Stimulated activated CD8-positive, alpha-beta memory T cell treated with anti-CD3 and anti-CD28 coated beads, Interleukin-7, amount 100 ng/mL, for 48 hours (primary cell): ENCODE measurements around the gene NPAS2.

ENCODE experiments used
- DNase-seq, 2 donors: peaks; one replicate each; pipeline ENCODE4 v3.0.0-alpha.2; 2020; ENCODE audit warnings: low read depth in 1 of 2; ENCODE audit errors: extremely low read depth in 1 of 2

NPAS2 gene

DNA sequence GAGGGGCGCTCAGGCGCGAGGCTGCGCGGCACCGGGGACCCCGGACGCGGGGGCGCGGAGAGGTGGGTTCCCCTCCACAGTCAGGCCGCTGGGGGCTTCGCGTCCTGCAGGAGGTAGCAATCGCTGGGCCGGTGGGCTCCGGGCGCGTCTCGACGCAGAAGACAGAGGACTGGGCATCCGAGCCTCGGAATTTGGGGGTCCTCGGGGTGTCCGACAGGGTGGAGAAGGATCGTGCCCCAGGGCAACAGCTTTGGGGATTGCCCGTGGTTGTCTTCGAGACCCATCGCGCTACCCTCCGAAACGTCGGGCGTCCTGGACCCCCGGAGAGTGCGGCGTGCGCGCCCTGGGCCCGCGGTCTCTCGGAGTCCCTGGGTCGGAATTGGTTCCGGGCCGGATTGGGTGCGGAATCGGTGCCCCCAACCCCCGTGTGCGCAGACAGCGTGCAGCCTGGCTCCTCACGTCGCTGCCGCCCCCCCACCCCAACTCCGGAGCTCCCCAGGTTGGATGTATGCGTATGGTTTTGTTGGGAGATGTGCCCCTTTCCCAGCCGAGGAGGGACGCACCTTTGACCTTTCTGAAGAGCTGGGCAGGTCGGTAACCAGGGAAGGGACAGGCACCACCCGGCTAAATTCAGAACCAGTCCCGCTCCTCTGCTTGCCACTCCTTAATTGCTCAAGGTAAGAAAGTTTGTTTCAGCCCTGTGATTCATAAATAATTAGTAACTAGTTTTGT, 750 bp downstream of the NPAS2 start:
- DNase-seq, result no peak

DNA sequence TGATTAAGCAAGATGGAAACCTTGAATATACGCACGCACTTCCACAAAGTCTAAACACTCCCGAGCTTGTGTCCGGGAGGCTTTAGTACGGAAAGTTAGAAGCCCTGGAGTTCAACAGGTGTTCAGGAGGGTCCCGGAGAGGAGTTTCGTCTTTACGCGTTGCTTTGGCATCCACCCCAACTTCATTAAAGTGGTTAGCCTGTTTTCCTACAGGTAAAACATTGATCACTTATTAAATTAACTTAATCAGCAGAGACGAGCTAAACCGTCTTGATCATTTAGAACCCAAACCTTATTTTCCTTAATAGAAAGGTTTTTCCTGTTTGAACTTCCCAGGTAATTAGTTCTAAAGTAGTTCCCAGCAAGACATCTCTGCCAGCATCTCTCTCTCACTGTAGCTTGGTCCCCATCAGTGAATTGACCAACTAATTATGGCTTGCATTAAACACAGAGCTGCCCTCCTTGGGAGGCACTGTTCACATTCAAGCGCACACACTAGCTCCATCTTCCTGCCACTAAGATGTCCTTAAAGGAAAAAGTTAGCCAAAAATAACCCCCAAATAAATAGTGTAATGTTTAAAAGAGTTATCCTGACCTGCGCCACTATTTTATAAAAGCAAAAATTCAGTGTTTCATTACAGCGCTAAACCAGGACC, 1.4 kb downstream of the NPAS2 start:
- DNase-seq, result no peak

DNA sequence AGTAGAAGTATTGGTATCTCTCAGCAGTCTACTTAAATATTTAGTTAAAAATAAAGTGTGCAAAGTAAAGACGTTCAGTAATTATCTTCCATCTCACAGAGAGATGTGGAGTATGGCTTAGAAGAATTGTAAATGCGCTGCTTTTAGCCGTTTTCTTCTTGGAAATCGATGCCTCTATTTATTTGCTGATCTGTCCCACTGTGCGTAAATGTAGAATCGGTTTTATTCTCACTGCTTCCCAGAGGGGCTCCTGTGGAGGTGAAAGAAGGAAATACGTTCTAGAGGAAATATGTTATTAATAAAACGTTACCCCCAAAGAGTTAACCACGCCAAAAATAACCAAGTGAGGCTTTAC, 1.9 kb downstream of the NPAS2 start:
- DNase-seq, result no peak

DNA sequence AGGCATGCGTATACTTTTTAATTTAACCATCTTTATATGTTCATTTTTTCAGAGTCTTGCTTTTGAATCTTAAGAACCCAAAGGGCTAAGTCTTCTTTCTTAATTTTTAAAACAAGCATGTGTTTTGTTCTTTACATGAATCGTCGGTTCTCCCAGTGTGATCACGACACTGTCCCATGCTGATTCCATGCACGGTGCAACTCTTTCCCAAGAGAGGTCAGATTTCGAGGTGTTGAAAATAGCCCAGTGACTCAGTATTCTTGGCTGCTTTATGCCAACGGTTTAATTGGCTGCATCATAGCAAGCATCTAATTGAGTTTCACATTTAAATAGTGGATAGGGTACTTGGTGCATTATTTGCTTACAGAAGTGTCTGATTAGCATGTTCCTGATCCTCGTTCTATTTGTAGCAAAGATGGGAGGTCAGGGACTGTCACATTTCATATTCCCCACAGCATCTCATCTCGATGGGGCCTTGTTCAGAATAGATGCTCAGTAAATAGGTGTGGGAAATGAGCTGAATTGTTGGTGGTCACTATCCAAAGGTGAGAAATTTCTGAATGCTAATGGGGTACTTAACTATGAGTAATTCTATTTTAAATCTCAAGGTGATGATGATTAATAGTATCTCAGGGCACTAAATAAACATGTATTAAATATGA, 2.8 kb downstream of the NPAS2 start:
- DNase-seq, result no peak

DNA sequence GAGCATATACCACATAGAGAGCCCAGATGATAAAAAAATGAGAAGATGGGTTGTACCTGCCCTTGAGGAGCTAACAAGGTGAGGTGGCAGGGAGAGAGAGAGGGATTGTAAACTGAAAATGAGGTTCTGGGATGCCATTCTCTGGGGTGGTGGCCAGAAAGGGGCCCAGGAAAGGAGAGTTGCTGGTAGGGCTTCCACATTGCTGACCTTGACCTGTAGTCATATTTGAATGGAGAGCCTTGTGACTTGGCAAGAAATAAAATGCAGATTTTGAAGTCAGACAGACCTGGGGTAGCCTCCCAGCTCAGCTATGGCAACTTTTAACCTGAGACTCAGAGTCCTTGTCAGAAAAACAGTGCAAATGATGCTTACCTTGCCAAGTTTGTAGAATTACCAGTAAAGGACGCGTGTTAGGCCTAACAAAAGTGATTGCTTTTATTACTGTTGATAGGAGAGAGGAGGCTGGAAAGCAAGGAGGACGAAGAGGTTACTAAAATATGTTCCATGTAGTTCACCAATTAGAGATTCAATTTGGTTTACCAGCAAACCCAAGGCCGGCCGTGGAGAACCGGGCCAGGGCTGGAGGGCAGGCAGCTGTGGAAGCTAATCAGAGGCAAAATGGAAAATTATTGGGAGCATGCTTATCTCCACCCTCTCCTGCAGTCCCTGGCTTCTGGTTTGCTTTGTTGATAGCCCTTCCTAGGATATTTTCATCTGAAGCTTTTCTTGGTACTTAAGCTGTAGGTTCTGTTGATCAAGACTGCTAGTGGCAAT, 3.9 kb downstream of the NPAS2 start:
- no peak for DNase-seq

DNA sequence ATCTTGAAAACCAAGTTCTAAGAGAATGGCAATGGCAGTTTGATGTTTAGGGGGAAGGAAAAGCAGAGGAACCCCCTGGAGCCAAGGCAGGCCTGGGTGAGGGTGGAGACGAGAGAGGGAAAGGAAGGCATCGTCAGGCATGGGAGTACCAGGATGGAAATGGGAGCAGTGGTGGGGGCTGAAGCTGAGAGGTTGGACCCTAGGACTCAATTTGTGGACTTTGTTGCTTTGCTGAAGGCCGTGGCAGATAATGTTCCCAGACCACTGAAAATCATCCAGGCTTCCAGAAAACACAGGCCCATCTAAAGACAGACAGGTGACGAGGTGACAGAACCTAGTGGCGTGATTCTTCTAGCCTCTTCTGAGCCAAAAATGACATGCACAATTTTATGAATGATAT, 4.9 kb downstream of the NPAS2 start:
- DNase-seq, result no peak

DNA sequence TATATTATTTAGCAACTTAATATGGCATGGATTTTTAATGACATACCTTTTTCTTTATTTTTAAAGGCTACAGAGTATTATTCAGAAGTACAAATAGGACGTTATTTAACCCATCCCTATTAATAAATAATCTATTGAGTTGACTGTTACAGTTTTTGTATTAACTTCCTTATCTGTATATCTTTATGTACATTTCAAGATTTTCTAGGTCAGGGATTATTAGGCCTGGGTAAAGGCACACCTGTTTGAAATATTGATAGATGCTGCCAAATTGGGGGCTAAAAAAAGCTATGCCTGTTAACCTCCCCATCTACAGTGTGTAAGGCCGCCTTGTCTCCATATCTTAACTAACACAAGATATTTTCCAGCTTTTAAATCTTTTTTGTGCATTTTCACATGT, 6.6 kb downstream of the NPAS2 start:
- no peak for DNase-seq

DNA sequence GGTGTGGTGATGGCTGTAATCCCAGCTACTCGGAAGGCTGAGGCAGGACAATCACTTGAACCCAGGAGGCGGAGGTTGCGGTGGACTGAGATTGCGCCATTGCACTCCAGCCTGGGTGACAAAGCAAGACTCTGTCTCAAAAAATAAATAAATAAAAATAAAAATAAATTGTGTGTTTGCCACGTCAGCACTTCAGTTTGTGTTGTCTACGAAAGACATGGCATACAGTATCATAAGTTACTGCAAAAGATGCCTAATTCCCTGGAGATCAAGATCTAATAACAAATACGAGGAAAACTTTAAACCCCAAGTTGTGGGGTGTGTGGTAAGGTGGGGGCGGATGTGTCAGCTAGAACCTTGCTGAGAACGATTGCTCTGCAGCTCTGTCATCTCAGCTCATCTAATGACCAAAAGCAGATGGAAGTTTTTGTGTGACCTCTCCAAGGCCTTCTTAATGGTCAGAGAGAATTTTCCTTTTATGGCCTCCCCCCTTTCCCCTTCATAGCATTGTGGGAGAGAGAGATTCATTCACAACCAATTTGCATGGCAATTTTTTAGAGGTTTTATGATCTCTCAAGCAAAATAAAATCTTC, 11.3 kb downstream of the NPAS2 start:
- DNase-seq, result no peak

DNA sequence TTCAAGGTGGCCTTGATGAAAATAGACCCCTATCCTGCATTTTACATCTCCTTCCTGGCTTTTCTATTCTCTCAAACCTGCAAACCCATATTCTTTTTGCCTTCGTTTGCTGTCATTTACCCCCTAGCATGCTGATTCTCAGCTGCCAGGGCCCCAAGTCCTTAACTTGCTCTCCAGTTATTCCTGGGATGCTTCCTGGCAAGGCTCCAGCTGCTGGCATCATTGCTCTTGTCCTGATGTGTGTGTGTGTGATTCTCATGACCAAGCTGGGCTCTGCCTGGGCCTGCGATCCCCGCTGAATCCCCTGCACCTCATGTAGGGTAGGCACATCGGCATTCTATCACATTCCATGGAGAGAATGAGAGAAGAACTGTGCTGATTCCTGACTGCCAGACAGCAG, 11.9 kb downstream of the NPAS2 start:
- DNase-seq, result no peak

DNA sequence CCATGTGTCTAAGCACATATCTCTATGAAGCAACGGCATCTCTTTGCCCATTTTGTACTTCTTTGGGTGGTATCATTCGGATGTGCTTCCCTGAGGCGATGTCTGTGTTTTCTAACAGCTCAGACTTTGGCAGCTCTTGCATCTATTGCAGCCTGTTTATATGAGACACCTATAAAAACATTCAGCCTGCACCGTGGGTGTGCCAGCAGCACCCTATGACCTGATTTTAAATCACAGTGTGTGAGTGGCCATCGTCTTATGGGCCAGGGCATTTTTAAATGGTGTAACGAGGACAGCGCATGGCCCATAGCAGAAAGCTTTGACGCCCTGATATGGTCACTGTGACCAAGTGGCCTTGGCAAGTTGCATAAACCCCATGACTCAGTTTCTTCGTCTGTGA, 12.9 kb downstream of the NPAS2 start:
- no peak for DNase-seq

DNA sequence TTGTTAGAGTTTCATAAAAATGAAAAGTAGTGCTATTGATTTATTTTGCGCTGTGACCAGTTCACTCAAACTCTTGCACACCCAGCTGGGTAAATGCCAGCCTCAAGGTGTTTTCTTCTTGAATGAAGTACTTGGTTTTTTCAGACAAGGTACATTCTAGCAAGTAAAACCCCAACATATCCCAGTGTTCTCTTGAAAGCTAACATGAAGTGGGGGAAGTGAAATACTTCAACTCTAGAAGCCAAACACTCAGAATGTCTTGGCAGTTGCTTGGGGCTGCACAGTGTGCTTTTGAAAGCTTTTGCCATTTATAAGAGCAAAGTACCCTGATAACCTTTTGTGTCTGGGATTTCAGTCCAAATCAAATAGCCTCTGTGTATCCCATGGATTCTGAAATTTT, 13.4 kb downstream of the NPAS2 start:
- DNase-seq, result no peak

DNA sequence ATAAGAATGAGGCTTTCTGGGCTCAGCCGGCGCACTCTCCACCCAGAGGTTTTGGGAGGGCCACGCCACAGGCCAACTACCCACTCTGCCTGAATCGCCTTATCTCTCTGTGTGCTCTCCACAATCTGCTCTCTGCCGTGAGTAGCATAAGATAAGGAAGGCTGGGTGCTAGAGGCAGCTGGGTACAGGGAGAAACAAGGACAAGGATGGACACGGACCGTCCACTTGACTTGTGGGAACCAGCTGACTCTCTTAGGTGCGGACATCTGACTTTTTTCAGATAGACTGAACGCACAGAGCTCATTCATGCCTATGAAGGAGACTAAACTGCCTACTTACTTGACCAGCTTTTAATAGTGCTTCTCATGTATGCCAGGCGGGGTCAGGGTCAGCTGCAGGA, 14.3 kb downstream of the NPAS2 start:
- no peak for DNase-seq

DNA sequence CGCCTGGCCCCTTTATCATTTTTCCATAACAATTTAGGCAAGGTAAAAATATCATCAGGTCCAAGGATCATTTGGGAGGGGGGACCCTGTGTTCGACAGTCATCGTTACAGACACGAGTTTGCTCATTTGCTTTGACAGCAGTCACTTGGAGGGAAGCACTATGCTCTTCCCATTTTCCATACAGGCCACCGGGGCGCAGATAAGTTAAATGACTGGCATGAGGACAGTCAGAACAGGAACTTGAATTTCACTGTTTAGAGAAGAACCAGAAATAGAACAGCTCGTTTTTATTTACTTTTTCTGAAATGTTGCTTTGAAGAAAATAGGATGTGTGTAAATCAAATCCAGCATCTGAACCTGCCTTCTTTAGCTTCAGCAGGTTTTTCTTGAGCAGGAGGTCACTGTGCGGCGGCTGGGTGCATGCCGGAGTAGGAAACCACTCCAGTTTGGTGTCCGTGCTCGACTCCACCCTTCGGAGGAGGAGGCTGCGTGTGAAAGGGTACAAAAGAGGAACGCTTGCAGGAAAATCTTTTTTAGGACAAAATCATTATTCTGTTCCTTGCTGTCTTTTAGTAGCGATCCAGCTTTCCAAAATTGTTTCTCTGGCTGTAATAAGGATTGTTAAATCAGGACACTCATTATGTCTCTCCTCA, 15.2 kb downstream of the NPAS2 start:
- DNase-seq, result no peak

DNA sequence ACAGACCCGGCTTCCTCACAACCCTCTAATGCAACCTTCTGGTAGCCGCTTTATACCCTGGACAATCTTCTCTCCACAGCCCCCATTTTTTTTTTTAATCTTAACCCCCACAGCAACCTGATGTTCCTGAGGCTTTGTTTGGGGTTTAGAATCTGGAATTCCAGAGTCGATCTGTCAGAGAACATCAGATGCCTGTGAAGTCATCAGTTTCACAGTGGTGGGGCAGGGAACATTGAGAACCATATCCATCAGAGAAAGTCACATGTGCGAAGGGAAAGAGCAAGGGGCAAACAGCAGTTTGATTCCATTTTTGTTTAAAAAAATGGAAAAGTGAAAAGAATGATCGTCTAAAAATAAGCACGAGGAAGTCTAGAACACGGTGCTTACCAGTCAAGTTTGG, 20.6 kb downstream of the NPAS2 start:
- DNase-seq, result no peak

DNA sequence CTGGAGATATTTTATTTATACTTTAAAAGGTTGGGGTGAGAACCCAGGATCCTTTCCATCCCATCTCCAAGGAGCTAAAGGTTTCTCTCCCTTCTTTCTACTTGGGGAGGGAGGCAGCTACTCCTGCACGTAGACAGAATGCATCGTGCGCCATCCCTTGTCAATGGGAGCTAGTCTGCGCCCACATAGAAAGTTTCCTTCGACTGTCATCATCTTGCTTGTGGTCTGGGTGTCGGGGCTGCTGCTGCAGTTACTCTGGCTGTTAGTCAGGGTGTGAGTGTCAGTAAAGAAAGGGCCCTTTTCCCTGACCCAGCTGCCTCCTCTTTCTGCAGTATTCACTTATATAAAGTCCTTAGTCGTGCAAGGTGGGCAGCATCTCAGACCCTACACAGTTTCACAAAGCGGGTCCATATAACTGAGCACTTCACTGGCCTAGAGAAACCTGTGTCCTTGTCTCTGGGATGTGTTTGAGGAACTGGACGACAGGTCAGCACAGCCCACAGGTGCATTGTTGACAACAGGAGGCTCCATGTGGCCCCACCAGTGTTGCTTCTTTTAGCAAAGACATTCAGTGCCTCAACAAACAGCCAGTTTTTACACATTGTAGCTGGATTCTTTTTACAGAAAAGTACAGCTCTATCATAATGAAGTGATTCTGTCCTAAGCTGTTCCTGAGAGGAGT, 22.4 kb downstream of the NPAS2 start:
- no peak for DNase-seq

DNA sequence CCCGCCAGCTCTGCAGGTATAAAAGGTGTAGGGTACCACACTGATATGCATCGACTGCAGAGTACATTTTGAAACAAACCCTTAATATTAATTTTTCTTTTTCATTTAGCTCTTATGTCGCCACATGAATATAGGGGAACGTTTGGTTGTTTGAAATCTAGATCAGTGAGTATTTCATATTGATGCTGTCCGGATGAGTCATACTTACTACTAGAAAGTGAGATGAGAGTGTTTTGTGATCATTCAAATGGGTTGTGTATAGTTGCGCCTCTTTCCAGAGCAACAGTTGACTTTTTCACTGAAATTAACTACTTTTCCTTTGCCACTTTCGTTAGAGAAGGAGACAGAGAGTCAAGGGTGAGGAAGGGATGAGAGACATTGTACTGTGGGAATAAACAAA, 24.6 kb downstream of the NPAS2 start:
- no peak for DNase-seq

DNA sequence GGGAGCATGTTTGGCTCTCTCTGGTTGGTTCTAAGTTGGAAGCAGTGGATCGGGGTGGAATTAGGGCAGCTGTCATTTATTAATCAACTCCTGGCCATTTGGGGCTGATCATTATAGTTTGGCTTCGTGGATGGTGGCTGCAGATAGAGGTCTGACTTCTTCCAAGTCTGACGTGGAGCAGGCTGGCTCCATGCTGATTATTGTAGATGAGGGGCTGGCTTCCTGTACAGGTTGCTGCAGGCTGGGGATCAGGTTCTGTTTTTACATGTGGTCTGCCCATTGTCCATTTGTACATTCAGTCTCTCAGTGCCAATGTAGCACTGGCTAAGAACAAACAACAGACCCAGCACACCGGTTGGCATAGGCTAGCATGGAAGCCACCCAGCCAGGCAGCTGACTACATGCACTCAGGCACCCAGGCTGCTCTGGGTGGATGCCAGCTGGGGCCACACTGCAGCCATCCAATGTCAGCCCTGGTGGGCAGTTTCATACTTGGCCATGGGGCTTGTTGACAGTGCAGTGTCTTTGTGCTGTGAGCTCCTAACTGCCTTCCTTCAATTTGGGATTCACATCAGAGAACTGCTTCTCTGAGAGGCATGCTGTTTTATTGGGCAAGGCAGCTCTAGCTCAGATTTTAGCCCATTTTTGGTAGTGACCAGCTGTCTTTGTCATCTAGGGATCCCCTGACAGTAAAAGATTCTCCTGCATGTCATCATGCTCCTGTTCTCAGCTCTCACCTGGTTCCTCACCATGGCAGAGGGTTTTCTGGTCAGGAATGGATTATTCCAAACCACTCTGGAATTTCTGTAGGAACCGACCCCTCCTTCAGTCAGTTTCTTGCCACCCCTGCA, 25.4 kb downstream of the NPAS2 start:
- no peak for DNase-seq

DNA sequence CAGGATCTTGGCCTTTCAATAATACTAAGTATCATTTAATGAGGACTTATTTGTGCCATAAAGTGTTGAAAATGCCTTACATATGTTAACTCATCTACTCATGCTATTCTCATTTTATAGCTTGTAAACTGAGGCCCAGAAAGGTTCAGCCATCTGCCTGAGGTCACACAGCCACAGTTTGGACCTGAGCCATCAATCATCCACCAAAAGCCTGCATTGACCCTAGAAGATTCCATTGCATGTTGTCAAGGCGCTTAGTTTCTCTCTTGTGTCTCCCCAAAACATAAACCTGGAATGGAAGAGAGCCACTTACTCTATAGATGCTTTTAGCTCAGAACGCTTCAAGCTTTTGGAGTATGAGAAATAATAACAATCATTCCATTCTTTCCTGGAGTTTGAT, 26.8 kb downstream of the NPAS2 start:
- no peak for DNase-seq

DNA sequence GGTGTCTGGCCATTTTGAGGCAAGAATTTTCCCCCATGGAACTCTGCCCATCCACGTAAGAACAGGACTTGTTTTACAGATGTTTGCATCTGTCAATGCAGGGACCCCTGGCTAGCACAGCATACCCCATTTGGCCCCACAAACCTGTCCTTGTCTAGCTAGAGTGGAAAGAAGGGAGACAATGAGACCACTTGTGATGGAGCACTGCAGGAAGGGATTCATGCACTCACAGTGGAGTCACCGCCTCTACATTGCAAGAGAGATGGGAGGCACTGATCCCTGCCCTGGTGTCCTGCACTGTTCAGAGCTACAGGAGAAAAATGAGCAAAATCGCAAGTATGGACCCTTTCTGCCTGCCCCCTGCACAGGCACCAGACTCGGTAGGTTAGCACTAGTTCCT, 32.5 kb downstream of the NPAS2 start:
- no peak for DNase-seq
